B cell (primary cell): ENCODE data around the gene KYNU.

Experiments
- EZH2 ChIP-seq: IDR thresholded peaks from 2 replicates; pipeline ENCODE4 v1.6.1; 2012; ENCODE audit warnings: borderline replicate concordance, low read depth, mild to moderate bottlenecking, moderate library complexity, low read length; ENCODE audit not compliant: insufficient read depth, poor library complexity, severe bottlenecking
- TF ChIP-seq, protein P1 (sequence below): fragments of 200-600 bp; IDR thresholded peaks from one replicate; pipeline ENCODE4 v1.8.0; 2022; ENCODE audit warnings: antibody characterized with exemption, mild to moderate bottlenecking

DNA sequence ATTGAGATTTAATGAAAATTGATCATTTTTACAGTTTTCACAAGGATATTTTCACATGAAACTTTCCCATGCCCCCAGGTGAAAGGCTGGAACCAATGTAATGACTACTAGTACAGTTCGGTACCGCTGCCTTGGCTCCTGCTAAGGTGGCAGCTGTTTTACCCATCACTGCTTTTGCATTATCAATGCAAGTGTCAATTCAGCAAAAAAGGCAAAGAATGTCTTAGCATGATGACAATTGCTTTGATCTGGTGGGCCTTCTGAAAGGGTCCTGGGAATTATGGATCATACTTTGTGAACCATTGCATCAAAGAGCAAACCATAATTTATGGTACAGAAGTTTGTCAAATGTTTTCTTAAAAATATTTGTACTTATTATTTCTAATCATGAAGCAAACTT lies 107.2 kb downstream of the KYNU start:
- TF ChIP-seq, protein P1, sequence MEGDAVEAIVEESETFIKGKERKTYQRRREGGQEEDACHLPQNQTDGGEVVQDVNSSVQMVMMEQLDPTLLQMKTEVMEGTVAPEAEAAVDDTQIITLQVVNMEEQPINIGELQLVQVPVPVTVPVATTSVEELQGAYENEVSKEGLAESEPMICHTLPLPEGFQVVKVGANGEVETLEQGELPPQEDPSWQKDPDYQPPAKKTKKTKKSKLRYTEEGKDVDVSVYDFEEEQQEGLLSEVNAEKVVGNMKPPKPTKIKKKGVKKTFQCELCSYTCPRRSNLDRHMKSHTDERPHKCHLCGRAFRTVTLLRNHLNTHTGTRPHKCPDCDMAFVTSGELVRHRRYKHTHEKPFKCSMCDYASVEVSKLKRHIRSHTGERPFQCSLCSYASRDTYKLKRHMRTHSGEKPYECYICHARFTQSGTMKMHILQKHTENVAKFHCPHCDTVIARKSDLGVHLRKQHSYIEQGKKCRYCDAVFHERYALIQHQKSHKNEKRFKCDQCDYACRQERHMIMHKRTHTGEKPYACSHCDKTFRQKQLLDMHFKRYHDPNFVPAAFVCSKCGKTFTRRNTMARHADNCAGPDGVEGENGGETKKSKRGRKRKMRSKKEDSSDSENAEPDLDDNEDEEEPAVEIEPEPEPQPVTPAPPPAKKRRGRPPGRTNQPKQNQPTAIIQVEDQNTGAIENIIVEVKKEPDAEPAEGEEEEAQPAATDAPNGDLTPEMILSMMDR = no peak
- no peak for TF ChIP-seq EZH2
